Stomach smooth muscle (tissue), 2 donors: ENCODE measurements around the gene SMARCD3.
A peak's percentile ranks its signal among the peaks of the same experiment; 100 is the strongest.

Experiments
- H3K27ac ChIP-seq: one replicate; pipeline ENCODE4 v1.7.0; 2013; ENCODE audit warnings: mild to moderate bottlenecking, low read length, inconsistent platforms
- H3K27me3 ChIP-seq, 2 donors: one replicate each; pipeline ENCODE4 v1.7.0; 2013; ENCODE audit warnings: low read length in 2 of 2; ENCODE audit not compliant: insufficient read depth in 2 of 2, control insufficient read depth in 1 of 2
- H3K36me3 ChIP-seq, 2 donors: one replicate each; pipeline ENCODE4 v1.7.0; 2013; ENCODE audit warnings: low read length in 2 of 2; ENCODE audit not compliant: control insufficient read depth in 2 of 2, insufficient read depth in 2 of 2
- H3K4me1 ChIP-seq: one replicate; pipeline ENCODE4 v1.7.0; 2013; ENCODE audit warnings: low read length; ENCODE audit not compliant: control insufficient read depth, insufficient read depth
- H3K4me3 ChIP-seq, 2 donors: one replicate each; pipeline ENCODE4 v1.7.0; 2013; ENCODE audit warnings: low read length in 2 of 2
- H3K9ac ChIP-seq, 2 donors: one replicate each; pipeline ENCODE4 v1.7.0; 2013; ENCODE audit warnings: low read length in 2 of 2, mild to moderate bottlenecking in 1 of 2
- H3K9me3 ChIP-seq, 2 donors: one replicate each; pipeline ENCODE4 v1.7.0; 2013; ENCODE audit warnings: low read length in 2 of 2; ENCODE audit not compliant: control insufficient read depth in 2 of 2
- donor health status: healthy.
- donor health status: Pancreatic carcinoma.

SMARCD3 gene

GRCh38 chr7:151255390-151255789, 6.9 kb upstream of the SMARCD3 start:
- no peaks in the 10 kb centered on the region for H3K36me3 ChIP-seq
- peaks cover 34% of the 10 kb centered on the region for H3K4me1 ChIP-seq
- no peak overlapping the region for H3K4me3 ChIP-seq
- no peaks in the 10 kb centered on the region for H3K9me3 ChIP-seq
- no peak overlapping the region for H3K27ac ChIP-seq
- H3K9ac ChIP-seq, result no peak overlapping the region
- no peaks in the 10 kb centered on the region for H3K27me3 ChIP-seq

GRCh38 chr7:151254851-151255250, 6.4 kb upstream of the SMARCD3 start:
- H3K4me1 ChIP-seq, result peaks cover 40% of the 10 kb centered on the region
- no peaks in the 10 kb centered on the region for H3K9me3 ChIP-seq
- H3K27me3 ChIP-seq, result no peaks in the 10 kb centered on the region
- H3K36me3 ChIP-seq, result no peaks in the 10 kb centered on the region
- no peak overlapping the region for H3K9ac ChIP-seq
- H3K27ac ChIP-seq, result peak overlapping the region; percentile 31
- H3K4me3 ChIP-seq, result no peak overlapping the region

- no peaks in the 10 kb centered on the region for H3K27me3 ChIP-seq
- H3K36me3 ChIP-seq, result no peaks in the 10 kb centered on the region
- no peak overlapping the region for H3K4me3 ChIP-seq
- no peak overlapping the region for H3K9ac ChIP-seq
- no peaks in the 10 kb centered on the region for H3K9me3 ChIP-seq
- peak overlapping the region; percentile 31 for H3K27ac ChIP-seq
- peaks cover 45% of the 10 kb centered on the region for H3K4me1 ChIP-seq
Observed at GRCh38 chr7:151254316-151254715, 5.8 kb upstream of the SMARCD3 start.

GRCh38 chr7:151252961-151253711, 4.6 kb upstream of the SMARCD3 start:
- peak overlapping the region; percentile 84 to 87 for H3K4me3 ChIP-seq
- peaks cover 54% of the 10 kb centered on the region for H3K4me1 ChIP-seq
- H3K9me3 ChIP-seq, result no peaks in the 10 kb centered on the region
- peak overlapping the region; percentile 94 for H3K27ac ChIP-seq
- H3K27me3 ChIP-seq, result no peaks in the 10 kb centered on the region
- H3K36me3 ChIP-seq, result no peaks in the 10 kb centered on the region
- H3K9ac ChIP-seq, result peak overlapping the region; percentile 95 to 98

GRCh38 chr7:151252561-151252835, 4.0 kb upstream of the SMARCD3 start:
- Histone ChIP-seq H3K36me3 (no peaks in the 10 kb centered on the region), H3K9ac (peak overlapping the region; percentile 95 to 98), H3K27ac (peak overlapping the region; percentile 94), H3K9me3 (no peaks in the 10 kb centered on the region), H3K27me3 (no peaks in the 10 kb centered on the region), H3K4me1 (peaks cover 59% of the 10 kb centered on the region), H3K4me3 (peak overlapping the region; percentile 84 to 87)

GRCh38 chr7:151251689-151252560, 3.4 kb upstream of the SMARCD3 start:
- Histone ChIP-seq H3K9ac (peak overlapping the region; percentile 95 to 98), H3K4me1 (peaks cover 65% of the 10 kb centered on the region), H3K36me3 (no peaks in the 10 kb centered on the region), H3K4me3 (peak overlapping the region; percentile 84 to 87), H3K27me3 (no peaks in the 10 kb centered on the region), H3K9me3 (no peaks in the 10 kb centered on the region), H3K27ac (peak overlapping the region; percentile 94)

- Histone ChIP-seq H3K27ac (peak overlapping the region; percentile 89), H3K27me3 (no peaks in the 10 kb centered on the region), H3K9ac (peak overlapping the region; percentile 66 to 82), H3K9me3 (no peaks in the 10 kb centered on the region), H3K36me3 (no peaks in the 10 kb centered on the region), H3K4me1 (peaks cover 71% of the 10 kb centered on the region), H3K4me3 (peak overlapping the region; percentile 56 to 84)
Observed at GRCh38 chr7:151251328-151251688, 2.8 kb upstream of the SMARCD3 start.

- H3K36me3 ChIP-seq, result no peaks in the 10 kb centered on the region
- H3K9ac ChIP-seq, result peak overlapping the region; percentile 66 to 82
- H3K4me1 ChIP-seq, result peaks cover 79% of the 10 kb centered on the region
- H3K27ac ChIP-seq, result peak overlapping the region; percentile 89
- H3K9me3 ChIP-seq, result no peaks in the 10 kb centered on the region
- no peaks in the 10 kb centered on the region for H3K27me3 ChIP-seq
- H3K4me3 ChIP-seq, result peak overlapping the region; percentile 56 to 84
Observed at GRCh38 chr7:151250181-151251132, 2.0 kb upstream of the SMARCD3 start.

GRCh38 chr7:151249732-151250072, 1.2 kb upstream of the SMARCD3 start:
- H3K4me1 ChIP-seq, result peaks cover 85% of the 10 kb centered on the region
- H3K9ac ChIP-seq, result peak overlapping the region; percentile 60 to 63
- peak overlapping the region; percentile 89 for H3K27ac ChIP-seq
- H3K4me3 ChIP-seq, result peak overlapping the region; percentile 51 to 84
- no peaks in the 10 kb centered on the region for H3K36me3 ChIP-seq
- H3K9me3 ChIP-seq, result no peaks in the 10 kb centered on the region
- H3K27me3 ChIP-seq, result no peaks in the 10 kb centered on the region

GRCh38 chr7:151249034-151249731, 689 bp upstream of the SMARCD3 start:
- Histone ChIP-seq H3K4me1 (peaks cover 85% of the 10 kb centered on the region), H3K9ac (peak overlapping the region; percentile 58 to 63), H3K4me3 (peak overlapping the region; percentile 51 to 84), H3K9me3 (no peaks in the 10 kb centered on the region), H3K27ac (peak overlapping the region; percentile 89), H3K27me3 (no peaks in the 10 kb centered on the region), H3K36me3 (no peaks in the 10 kb centered on the region)
